HG03439 (cell line): ENCODE measurements around the gene CASP5.
"Not testable (repeated sequence)": the region's sequence is repeated elsewhere in the genome, so short reads cannot be mapped to it uniquely, and the experiment has no call there.

Source experiments
- ATAC-seq: cut with Tn5 transposase; IDR thresholded peaks from one replicate; pipeline ENCODE4 v1.9.1; 2021; ENCODE audit warnings: mild to moderate bottlenecking, moderate library complexity; ENCODE audit not compliant: unreplicated experiment

The CASP5 gene

GRCh38 chr11:105023003-105023402 is at the start of gene CASP5:
CASP5 (minus strand) TSS chr11:105023168; CDS start chr11:105023136, 32 bp downstream.
- no peak for ATAC-seq

- ATAC-seq: not testable (repeated sequence)
These were observed 49.1 kb upstream of the CASP5 start for GRCh38 chr11:105072080-105072479.

- no peak for ATAC-seq
These were observed 48.2 kb upstream of the CASP5 start for GRCh38 chr11:105071089-105071732.

- no peak for ATAC-seq
These were observed 47.3 kb upstream of the CASP5 start for GRCh38 chr11:105070306-105070705.

GRCh38 chr11:105069749-105070148 is 46.8 kb upstream of the CASP5 start:
- ATAC-seq: not testable (repeated sequence)

GRCh38 chr11:105063245-105063941 is 40.4 kb upstream of the CASP5 start:
- not testable (repeated sequence) for ATAC-seq

- no peak for ATAC-seq
These were observed 34.5 kb upstream of the CASP5 start for GRCh38 chr11:105057432-105057831.

GRCh38 chr11:105056446-105056845 is 33.5 kb upstream of the CASP5 start:
- ATAC-seq: no peak

GRCh38 chr11:105054723-105055493 is 31.9 kb upstream of the CASP5 start:
- no peak for ATAC-seq

GRCh38 chr11:105052487-105052886 is 29.5 kb upstream of the CASP5 start:
- ATAC-seq: no peak

GRCh38 chr11:105051559-105051958 is 28.6 kb upstream of the CASP5 start:
- ATAC-seq: no peak

- ATAC-seq: no peak
These were observed 26.5 kb upstream of the CASP5 start for GRCh38 chr11:105049481-105049880.

- no peak for ATAC-seq
These were observed 24.1 kb upstream of the CASP5 start for GRCh38 chr11:105046898-105047579.

GRCh38 chr11:105045676-105046296 is 22.8 kb upstream of the CASP5 start:
- ATAC-seq: no peak

- ATAC-seq: peak; percentile 99
These were observed 21.9 kb upstream of the CASP5 start, which contains the start of gene CARD16 for GRCh38 chr11:105044557-105045524. CARD16 (minus strand) TSS chr11:105045335; CDS start chr11:105045297, 38 bp downstream.

- no peak for ATAC-seq
These were observed 19.2 kb upstream of the CASP5 start for GRCh38 chr11:105042178-105042577.

- ATAC-seq: no peak
These were observed 17.7 kb upstream of the CASP5 start for GRCh38 chr11:105040703-105041102.

- ATAC-seq: peak; percentile 82
These were observed 12.0 kb upstream of the CASP5 start, which contains the start of gene CASP1 for GRCh38 chr11:105034813-105035620. CASP1 (minus strand) TSS chr11:105035144; CDS start chr11:105035113, 31 bp downstream.
